Cardiac muscle cell (in vitro differentiated cells and primary cell): ENCODE data around the gene TPRA1. TPM values are rescaled to one million over a fixed set of nuclear protein-coding genes. Genes with fewer than 3 reads are reported as not detected.

Experiments
- DNase-seq, 2 donors: peaks; one replicate each; pipeline versions ENCODE4 v3.0.0 to v3.0.0-alpha.2; 2010 to 2017; ENCODE audit warnings: low read depth in 1 of 2, low spot score in 1 of 2
- H3K27ac ChIP-seq: fragments of 200-600 bp; sonication (generic); 2 replicates; pipeline ENCODE4 v1.5.1; 2016
- H3K27me3 ChIP-seq: fragments of 200-600 bp; sonication (generic); 2 replicates; pipeline ENCODE4 v1.6.0; 2016; ENCODE audit warnings: control low read depth
- H3K36me3 ChIP-seq: fragments of 200-600 bp; sonication (generic); 2 replicates; pipeline ENCODE4 v1.5.1; 2016; ENCODE audit warnings: control low read depth
- H3K4me1 ChIP-seq: fragments of 200-600 bp; sonication (generic); 2 replicates; pipeline ENCODE4 v1.8.1; 2017; ENCODE audit warnings: low read depth, mild to moderate bottlenecking, mixed run types
- H3K4me3 ChIP-seq: fragments of 200-600 bp; sonication (generic); 2 replicates; pipeline ENCODE4 v1.5.1; 2016; ENCODE audit warnings: mild to moderate bottlenecking
- H3K9me3 ChIP-seq: fragments of 200-600 bp; sonication (generic); 2 replicates; pipeline ENCODE4 v1.5.1; 2017; ENCODE audit warnings: low read depth, mild to moderate bottlenecking, control low read depth
- polyA plus RNA-seq: library from polyadenylated mRNA; unstranded; fragments of >200 nt; fragmentation: Nextera tagmentation; extraction: Ambion mirVana; gene quantifications from 2 replicates; pipeline ENCODE4 v1.2.1, GENCODE V29; 2016
- total RNA-seq: library from RNA; depleted of rRNA; stranded (reverse); fragments of >200 nt; gene quantifications from 2 replicates; pipeline ENCODE4 v1.2.3, GENCODE V29; 2016
- TF ChIP-seq, protein P1 (sequence below): IDR thresholded peaks from 2 replicates; pipeline ENCODE4 v1.5.1; 2012; ENCODE audit warnings: low read depth, mild to moderate bottlenecking, low read length

The TPRA1 gene
- total and polyA plus RNA-seq, 2 experiments from 2014 or later: 40.7 to 43.3 TPM

- H3K4me3 ChIP-seq: no peak overlapping the region
- H3K36me3 ChIP-seq: no peaks in the 10 kb centered on the region
- H3K4me1 ChIP-seq: no peaks in the 10 kb centered on the region
- H3K27ac ChIP-seq: no peak overlapping the region
- TF ChIP-seq, protein P1, sequence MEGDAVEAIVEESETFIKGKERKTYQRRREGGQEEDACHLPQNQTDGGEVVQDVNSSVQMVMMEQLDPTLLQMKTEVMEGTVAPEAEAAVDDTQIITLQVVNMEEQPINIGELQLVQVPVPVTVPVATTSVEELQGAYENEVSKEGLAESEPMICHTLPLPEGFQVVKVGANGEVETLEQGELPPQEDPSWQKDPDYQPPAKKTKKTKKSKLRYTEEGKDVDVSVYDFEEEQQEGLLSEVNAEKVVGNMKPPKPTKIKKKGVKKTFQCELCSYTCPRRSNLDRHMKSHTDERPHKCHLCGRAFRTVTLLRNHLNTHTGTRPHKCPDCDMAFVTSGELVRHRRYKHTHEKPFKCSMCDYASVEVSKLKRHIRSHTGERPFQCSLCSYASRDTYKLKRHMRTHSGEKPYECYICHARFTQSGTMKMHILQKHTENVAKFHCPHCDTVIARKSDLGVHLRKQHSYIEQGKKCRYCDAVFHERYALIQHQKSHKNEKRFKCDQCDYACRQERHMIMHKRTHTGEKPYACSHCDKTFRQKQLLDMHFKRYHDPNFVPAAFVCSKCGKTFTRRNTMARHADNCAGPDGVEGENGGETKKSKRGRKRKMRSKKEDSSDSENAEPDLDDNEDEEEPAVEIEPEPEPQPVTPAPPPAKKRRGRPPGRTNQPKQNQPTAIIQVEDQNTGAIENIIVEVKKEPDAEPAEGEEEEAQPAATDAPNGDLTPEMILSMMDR: no peak
- DNase-seq: no peak
- no peaks in the 10 kb centered on the region for H3K27me3 ChIP-seq
- no peaks in the 10 kb centered on the region for H3K9me3 ChIP-seq
Measured at GRCh38 chr3:127524296-127524896, 66.1 kb downstream of the TPRA1 start.

Other genes starting within 250 kb of the TPRA1 start
- gene MCM2, start 7.7 kb upstream of the TPRA1 start, total RNA-seq: 43.5 and 76.4 TPM in 2 replicates
- gene MCM2, start 7.7 kb upstream of the TPRA1 start, polyA plus RNA-seq: 33.3 and 41.7 TPM in 2 replicates
- gene PODXL2, start 38.5 kb upstream of the TPRA1 start, total RNA-seq: 18.3 and 24.9 TPM in 2 replicates
- 16.0 and 16.3 TPM in 2 replicates for gene PODXL2, start 38.5 kb upstream of the TPRA1 start, polyA plus RNA-seq
- gene ABTB1, start 82.2 kb upstream of the TPRA1 start, total RNA-seq: 3.9 and 8.0 TPM in 2 replicates
- 17.1 and 30.4 TPM in 2 replicates for gene ABTB1, start 82.2 kb upstream of the TPRA1 start, polyA plus RNA-seq
- gene MGLL, start 231.8 kb upstream of the TPRA1 start, total RNA-seq: 1.0 and 1.1 TPM in 2 replicates
- 1.0 and 4.5 TPM in 2 replicates for gene MGLL, start 231.8 kb upstream of the TPRA1 start, polyA plus RNA-seq